ENCODE data around the gene IFT81. TPM values are rescaled to one million over a fixed set of nuclear protein-coding genes. Genes with fewer than 3 reads are reported as not detected.

The IFT81 gene
- total RNA-seq, 1 experiment from 2014 or later: 10.5 TPM

- no peak for TF ChIP-seq FOXP4 (CRISPR knock-in tag; IDR thresholded peaks at IDR 0.05)
- TF ChIP-seq ETV6 (CRISPR knock-in tag; IDR thresholded peaks at IDR 0.05): no peak
- TF ChIP-seq NR1H2 (CRISPR knock-in tag; IDR thresholded peaks at IDR 0.05): no peak
- no peak for TF ChIP-seq OVOL2 (CRISPR knock-in tag; IDR thresholded peaks at IDR 0.05; ENCODE audit: borderline replicate concordance)
- TF ChIP-seq NFYB (CRISPR knock-in tag; conservative IDR thresholded peaks at IDR 0.05; ENCODE audit: low read depth): no peak
- no peak for TF ChIP-seq ZNF232 (CRISPR knock-in tag; IDR thresholded peaks at IDR 0.05)
Measured at GRCh38 chr12:110122929-110123328, 1.2 kb upstream of the IFT81 start (continued).

DNA sequence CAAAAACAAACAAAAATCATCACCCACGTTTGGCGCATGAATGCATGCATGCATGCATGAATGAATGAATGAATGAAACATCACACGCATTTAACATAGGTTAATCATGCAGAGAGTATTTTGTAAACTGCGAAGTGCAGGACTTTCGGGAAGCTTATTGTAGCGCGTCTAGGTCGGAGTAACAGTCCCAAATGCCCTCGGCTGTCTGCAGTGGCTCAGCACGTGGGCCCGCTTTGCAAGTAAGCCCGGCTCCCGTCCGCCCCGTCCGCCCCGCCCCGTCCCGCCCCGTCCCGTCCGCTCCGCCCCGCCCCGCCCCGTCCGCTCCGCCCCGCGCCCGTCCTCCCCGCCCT, 263 bp upstream of the IFT81 start:
- no peaks in the 10 kb centered on the region for H3K9me3 Mint-ChIP-seq
- H3K36me3 Mint-ChIP-seq: no peaks in the 10 kb centered on the region
- TF ChIP-seq CREB1 (CRISPR knock-in tag; IDR thresholded peaks at IDR 0.05): 0 out of 2 replicates have a peak, but pooled peaks have one; percentile 25
- TF ChIP-seq TEAD4 (CRISPR knock-in tag; IDR thresholded peaks at IDR 0.05): no peak
- TF ChIP-seq, protein P1, sequence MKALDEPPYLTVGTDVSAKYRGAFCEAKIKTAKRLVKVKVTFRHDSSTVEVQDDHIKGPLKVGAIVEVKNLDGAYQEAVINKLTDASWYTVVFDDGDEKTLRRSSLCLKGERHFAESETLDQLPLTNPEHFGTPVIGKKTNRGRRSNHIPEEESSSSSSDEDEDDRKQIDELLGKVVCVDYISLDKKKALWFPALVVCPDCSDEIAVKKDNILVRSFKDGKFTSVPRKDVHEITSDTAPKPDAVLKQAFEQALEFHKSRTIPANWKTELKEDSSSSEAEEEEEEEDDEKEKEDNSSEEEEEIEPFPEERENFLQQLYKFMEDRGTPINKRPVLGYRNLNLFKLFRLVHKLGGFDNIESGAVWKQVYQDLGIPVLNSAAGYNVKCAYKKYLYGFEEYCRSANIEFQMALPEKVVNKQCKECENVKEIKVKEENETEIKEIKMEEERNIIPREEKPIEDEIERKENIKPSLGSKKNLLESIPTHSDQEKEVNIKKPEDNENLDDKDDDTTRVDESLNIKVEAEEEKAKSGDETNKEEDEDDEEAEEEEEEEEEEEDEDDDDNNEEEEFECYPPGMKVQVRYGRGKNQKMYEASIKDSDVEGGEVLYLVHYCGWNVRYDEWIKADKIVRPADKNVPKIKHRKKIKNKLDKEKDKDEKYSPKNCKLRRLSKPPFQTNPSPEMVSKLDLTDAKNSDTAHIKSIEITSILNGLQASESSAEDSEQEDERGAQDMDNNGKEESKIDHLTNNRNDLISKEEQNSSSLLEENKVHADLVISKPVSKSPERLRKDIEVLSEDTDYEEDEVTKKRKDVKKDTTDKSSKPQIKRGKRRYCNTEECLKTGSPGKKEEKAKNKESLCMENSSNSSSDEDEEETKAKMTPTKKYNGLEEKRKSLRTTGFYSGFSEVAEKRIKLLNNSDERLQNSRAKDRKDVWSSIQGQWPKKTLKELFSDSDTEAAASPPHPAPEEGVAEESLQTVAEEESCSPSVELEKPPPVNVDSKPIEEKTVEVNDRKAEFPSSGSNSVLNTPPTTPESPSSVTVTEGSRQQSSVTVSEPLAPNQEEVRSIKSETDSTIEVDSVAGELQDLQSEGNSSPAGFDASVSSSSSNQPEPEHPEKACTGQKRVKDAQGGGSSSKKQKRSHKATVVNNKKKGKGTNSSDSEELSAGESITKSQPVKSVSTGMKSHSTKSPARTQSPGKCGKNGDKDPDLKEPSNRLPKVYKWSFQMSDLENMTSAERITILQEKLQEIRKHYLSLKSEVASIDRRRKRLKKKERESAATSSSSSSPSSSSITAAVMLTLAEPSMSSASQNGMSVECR (CRISPR knock-in tag; IDR thresholded peaks at IDR 0.05; ENCODE audit: borderline replicate concordance): no peak
- no peak for TF ChIP-seq ZNF532 (CRISPR knock-in tag; IDR thresholded peaks at IDR 0.05; ENCODE audit: borderline replicate concordance)
- TF ChIP-seq ZNF232 (CRISPR knock-in tag; IDR thresholded peaks at IDR 0.05): 0 out of 2 replicates have a peak, but pooled peaks have one; percentile 41
- TF ChIP-seq, protein P2, sequence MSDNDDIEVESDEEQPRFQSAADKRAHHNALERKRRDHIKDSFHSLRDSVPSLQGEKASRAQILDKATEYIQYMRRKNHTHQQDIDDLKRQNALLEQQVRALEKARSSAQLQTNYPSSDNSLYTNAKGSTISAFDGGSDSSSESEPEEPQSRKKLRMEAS (CRISPR knock-in tag; IDR thresholded peaks at IDR 0.05): peak; percentile 85
- peak; percentile 37; the same call in 1 of the 2 replicates for TF ChIP-seq SP1 (CRISPR knock-in tag; conservative IDR thresholded peaks at IDR 0.05)
- TF ChIP-seq, protein P3, sequence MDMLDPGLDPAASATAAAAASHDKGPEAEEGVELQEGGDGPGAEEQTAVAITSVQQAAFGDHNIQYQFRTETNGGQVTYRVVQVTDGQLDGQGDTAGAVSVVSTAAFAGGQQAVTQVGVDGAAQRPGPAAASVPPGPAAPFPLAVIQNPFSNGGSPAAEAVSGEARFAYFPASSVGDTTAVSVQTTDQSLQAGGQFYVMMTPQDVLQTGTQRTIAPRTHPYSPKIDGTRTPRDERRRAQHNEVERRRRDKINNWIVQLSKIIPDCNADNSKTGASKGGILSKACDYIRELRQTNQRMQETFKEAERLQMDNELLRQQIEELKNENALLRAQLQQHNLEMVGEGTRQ (CRISPR knock-in tag; IDR thresholded peaks at IDR 0.05): peak; percentile 35; the same call in 1 of the 2 replicates
- TF ChIP-seq FOXP1 (CRISPR knock-in tag; IDR thresholded peaks at IDR 0.05; ENCODE audit: borderline replicate concordance): no peak
- TF ChIP-seq, protein P4, sequence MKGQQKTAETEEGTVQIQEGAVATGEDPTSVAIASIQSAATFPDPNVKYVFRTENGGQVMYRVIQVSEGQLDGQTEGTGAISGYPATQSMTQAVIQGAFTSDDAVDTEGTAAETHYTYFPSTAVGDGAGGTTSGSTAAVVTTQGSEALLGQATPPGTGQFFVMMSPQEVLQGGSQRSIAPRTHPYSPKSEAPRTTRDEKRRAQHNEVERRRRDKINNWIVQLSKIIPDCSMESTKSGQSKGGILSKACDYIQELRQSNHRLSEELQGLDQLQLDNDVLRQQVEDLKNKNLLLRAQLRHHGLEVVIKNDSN (CRISPR knock-in tag; IDR thresholded peaks at IDR 0.05): peak; percentile 33; the same call in 1 of the 2 replicates
- peak; percentile 89 for ATAC-seq
- H3K4me1 Mint-ChIP-seq: peaks cover 24% of the 10 kb centered on the region
- DNase-seq (ENCODE audit: low spot score): no peak
- ChIA-PET CTCF (interaction anchor here (0.6 to 1.7 kb wide), 7 partner anchors 21 to 344 kb away, joined by 3 to 14 read pairs (median 4); partner anchors contain the start of genes ARPC3, FAM216A and GPN3), POLR2A (no interaction called here)
- peaks cover 41% of the 10 kb centered on the region for H3K27me3 Mint-ChIP-seq (ENCODE audit: low read depth)
- peak overlapping the region; percentile 49 for H3K4me3 Mint-ChIP-seq
- H3K27ac Mint-ChIP-seq: no peak overlapping the region
